Skeletal muscle satellite cell (primary cell): ENCODE data around the gene ZNF324.
A peak's percentile ranks its signal among the peaks of the same experiment; 100 is the strongest.
"Not testable (repeated sequence)": the region's sequence is repeated elsewhere in the genome, so short reads cannot be mapped to it uniquely, and the experiment has no call there.

Source experiments
- H3K27me3 ChIP-seq: 2 replicates; pipeline ENCODE4 v1.7.0; 2013; ENCODE audit warnings: low read length; ENCODE audit not compliant: control insufficient read depth, insufficient read depth
- H3K36me3 ChIP-seq: 2 replicates; pipeline ENCODE4 v1.7.0; 2013; ENCODE audit warnings: mild to moderate bottlenecking, control low read depth, low read length; ENCODE audit not compliant: insufficient read depth
- H3K4me1 ChIP-seq: 2 replicates; pipeline ENCODE4 v1.7.0; 2013; ENCODE audit warnings: low read length; ENCODE audit not compliant: control insufficient read depth, insufficient read depth
- H3K4me2 ChIP-seq: 2 replicates; pipeline ENCODE4 v1.7.0; 2013; ENCODE audit warnings: mild to moderate bottlenecking, low read length
- H3K4me3 ChIP-seq: 2 replicates; pipeline ENCODE4 v1.7.0; 2013; ENCODE audit warnings: low read length
- H3K9ac ChIP-seq: 2 replicates; pipeline ENCODE4 v1.7.0; 2013; ENCODE audit warnings: mild to moderate bottlenecking, low read depth, low read length, moderate library complexity
- H3K9me3 ChIP-seq: replicated peaks from 2 replicates; pipeline ENCODE4 v1.7.0; 2013; ENCODE audit warnings: mild to moderate bottlenecking, control low read depth, low read length

ZNF324 gene

GRCh38 chr19:58482372-58482771, 15.5 kb downstream of the ZNF324 start:
- no peak overlapping the region for H3K4me2 ChIP-seq
- no peak overlapping the region for H3K4me3 ChIP-seq
- no peaks in the 10 kb centered on the region for H3K4me1 ChIP-seq
- no peaks in the 10 kb centered on the region for H3K9me3 ChIP-seq
- no peak overlapping the region for H3K9ac ChIP-seq
- peaks cover 12% of the 10 kb centered on the region for H3K36me3 ChIP-seq
- no peaks in the 10 kb centered on the region for H3K27me3 ChIP-seq

DNA sequence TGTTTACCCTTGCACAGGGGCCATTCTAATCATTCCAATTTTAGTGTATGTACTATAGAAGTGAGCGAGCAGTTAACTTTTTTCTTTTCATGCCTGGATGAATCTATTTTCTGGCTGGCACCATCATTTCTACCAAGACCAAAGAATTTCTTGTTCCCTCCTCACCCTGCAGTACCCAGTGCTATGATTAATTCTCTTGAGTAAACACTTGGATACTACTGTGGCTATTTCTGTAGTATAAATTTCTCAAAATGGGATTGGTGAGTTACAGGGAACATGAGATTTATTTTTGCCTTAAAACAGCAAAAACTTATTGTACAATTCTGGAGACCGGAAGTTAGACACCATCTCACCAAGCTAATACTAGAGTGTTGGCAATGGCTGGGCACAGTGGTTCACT, 16.9 kb downstream of the ZNF324 start:
- H3K9me3 ChIP-seq: no peaks in the 10 kb centered on the region
- no peaks in the 10 kb centered on the region for H3K4me1 ChIP-seq
- no peaks in the 10 kb centered on the region for H3K27me3 ChIP-seq
- H3K36me3 ChIP-seq: peaks cover 9% of the 10 kb centered on the region
- H3K4me3 ChIP-seq: no peak overlapping the region
- H3K4me2 ChIP-seq: no peak overlapping the region
- no peak overlapping the region for H3K9ac ChIP-seq

GRCh38 chr19:58484349-58484748, 17.5 kb downstream of the ZNF324 start:
- not testable (repeated sequence) for H3K4me2 ChIP-seq, H3K27me3 ChIP-seq, H3K4me1 ChIP-seq, H3K36me3 ChIP-seq, H3K4me3 ChIP-seq, H3K9me3 ChIP-seq, H3K9ac ChIP-seq

- Histone ChIP-seq H3K4me2 (no peak overlapping the region), H3K4me3 (no peak overlapping the region), H3K4me1 (no peaks in the 10 kb centered on the region), H3K36me3 (no peaks in the 10 kb centered on the region), H3K9me3 (no peaks in the 10 kb centered on the region), H3K9ac (no peak overlapping the region), H3K27me3 (no peaks in the 10 kb centered on the region)
These were observed 24.5 kb downstream of the ZNF324 start for GRCh38 chr19:58491393-58491792.

DNA sequence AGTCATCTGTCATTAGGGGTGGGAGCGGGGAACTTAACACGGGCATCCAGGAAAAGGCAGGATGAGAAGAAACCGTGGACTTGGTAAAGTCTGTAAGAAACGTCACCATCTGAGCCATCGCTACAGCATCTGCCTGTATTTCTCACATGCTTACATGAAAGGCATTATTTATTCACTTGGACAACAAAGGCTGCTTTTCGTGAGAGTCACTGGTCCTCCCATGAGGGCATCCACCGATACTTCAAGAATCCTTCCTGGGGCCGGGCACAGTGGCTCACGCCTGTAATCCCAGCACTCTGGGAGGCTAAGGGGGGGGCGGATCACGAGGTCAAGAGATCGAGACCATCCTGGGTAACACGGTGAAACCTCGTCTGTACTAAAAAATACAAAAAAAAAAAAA, 25.4 kb downstream of the ZNF324 start:
- no peaks in the 10 kb centered on the region for H3K27me3 ChIP-seq
- H3K9me3 ChIP-seq: no peaks in the 10 kb centered on the region
- H3K9ac ChIP-seq: no peak overlapping the region
- H3K4me2 ChIP-seq: no peak overlapping the region
- no peaks in the 10 kb centered on the region for H3K4me1 ChIP-seq
- H3K4me3 ChIP-seq: no peak overlapping the region
- no peaks in the 10 kb centered on the region for H3K36me3 ChIP-seq

DNA sequence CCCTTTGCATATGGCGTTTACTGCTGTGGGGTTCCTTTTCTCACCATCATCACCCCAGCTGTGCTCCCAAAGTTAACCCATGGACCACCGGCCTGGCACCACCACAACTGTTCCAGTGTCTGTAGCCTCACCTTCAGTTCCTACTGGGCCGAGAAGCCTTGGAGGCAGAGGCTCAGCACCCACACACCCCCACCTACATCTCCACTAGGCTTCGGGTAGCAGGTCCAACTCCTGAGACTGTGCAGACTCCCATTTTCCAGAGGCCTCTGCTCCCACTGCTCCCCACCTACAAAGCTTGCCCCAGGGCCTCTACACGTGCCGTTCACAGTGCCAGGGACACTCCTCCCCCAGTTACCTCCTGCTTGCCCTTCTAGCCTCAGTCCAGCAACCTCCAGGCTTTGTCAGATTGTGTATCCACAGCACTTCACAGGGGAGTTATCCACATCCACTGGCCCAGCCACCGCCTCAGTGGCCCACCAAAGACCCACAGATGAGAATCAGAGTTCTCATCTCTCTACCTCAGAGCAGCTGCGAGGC, 30.8 kb downstream of the ZNF324 start:
- Histone ChIP-seq H3K9me3 (no peaks in the 10 kb centered on the region), H3K4me1 (peaks cover 5% of the 10 kb centered on the region), H3K4me2 (no peak overlapping the region), H3K4me3 (no peak overlapping the region), H3K27me3 (no peaks in the 10 kb centered on the region), H3K9ac (no peak overlapping the region), H3K36me3 (no peaks in the 10 kb centered on the region)

DNA sequence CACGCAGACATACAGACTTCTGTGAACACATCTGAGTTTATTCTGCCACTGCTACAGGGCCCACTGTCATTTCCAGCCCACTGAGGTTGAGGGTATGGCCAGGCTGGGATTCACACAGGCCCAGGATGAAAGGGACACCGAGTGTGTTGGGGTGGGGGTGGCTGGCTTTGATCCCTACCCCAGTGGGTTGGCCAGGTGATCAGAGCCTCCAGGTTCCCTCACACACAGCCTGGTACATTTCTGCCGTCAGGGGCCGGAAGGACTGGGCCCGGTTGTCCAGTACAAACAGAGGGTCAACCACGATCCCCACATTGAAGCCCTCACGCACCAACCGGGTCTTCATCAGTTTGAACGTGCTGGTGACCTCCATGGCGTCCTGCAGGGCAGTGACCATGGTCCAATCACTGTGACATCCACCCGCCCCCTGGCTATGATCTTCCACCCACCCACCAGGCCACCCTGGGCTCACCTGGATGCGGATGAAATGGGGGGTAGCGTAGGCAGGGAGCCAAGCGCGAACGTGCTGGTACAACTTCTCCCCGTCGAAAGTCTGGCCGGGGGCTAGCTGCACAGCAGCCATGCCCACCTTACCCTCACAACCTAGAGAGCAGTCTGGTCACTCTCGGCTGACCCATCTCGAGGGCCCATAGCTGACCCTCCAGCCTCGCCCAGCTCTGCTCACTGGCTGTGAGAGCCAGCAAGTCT, 31.6 kb downstream of the ZNF324 start:
- no peaks in the 10 kb centered on the region for H3K27me3 ChIP-seq
- H3K36me3 ChIP-seq: no peaks in the 10 kb centered on the region
- H3K4me1 ChIP-seq: peaks cover 5% of the 10 kb centered on the region
- peak overlapping the region; percentile 48 for H3K9ac ChIP-seq
- H3K9me3 ChIP-seq: no peaks in the 10 kb centered on the region
- H3K4me3 ChIP-seq: peak overlapping the region; percentile 85
- H3K4me2 ChIP-seq: peak overlapping the region; percentile 93

DNA sequence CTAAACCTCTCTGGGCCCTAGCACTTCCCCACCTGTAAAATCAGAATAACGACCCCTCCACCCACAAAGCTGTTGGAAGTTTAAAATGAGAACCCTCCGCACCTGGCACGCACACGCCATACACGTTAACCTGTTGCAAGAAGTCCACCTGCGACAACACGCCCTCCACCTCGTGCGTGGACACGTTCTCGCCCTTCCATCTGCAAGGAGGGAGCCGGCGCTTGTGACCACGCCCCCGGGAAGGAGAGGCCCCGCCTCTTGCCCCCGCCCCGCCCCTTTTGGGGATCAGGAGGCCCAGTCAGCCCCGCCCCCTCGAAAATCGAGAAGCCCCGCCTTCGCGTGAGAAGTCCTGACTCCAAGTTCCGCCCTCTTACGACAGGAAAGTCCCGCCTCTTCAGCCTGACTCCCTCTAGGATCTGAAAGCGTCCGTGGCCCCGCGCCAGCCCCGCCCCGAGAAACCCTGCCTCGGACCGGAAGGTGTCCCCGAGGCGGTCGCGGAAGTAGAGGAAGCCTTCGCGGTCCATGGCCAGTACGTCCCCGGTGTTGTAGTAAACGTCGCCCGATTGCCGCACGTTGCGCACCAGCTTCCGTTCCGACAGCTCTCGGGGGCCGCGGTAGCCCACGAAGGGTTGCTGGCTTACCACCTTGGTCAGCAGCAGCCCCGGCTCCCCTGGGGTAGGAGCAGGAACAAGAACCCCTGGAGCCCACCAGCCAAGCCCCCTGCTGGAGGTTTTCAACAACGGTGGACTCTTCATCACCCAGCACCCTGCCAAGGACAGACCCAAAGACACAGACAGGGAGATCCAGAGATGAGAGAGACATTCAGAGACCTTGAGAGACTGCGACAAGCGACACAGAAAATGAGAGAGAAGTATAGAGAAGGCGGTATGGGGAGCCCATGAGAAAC, 32.4 kb downstream of the ZNF324 start:
- H3K9ac ChIP-seq: peak overlapping the region; percentile 86
- no peaks in the 10 kb centered on the region for H3K9me3 ChIP-seq
- peaks cover 5% of the 10 kb centered on the region for H3K4me1 ChIP-seq
- H3K27me3 ChIP-seq: no peaks in the 10 kb centered on the region
- H3K4me2 ChIP-seq: peak overlapping the region; percentile 98
- peak overlapping the region; percentile 85 for H3K4me3 ChIP-seq
- no peaks in the 10 kb centered on the region for H3K36me3 ChIP-seq

DNA sequence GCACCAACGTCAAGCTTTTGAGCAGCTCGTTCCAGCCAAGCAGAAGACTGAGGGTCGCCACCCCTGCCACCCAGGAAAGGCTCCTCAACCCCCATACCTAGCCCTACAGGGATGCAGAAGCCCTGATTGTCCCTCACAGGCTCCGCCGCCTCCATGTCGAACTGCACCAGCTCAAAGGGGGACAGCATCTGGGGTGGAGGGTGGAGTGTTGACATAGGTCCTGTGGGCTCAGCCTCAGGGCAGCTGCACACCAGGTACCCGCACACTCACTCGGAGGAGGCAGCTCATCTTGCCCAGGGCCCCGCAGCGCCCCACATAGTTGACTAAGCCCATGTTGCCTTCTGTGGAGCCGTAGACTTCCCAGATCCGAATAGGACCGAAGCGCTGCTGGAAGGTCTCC, 33.4 kb downstream of the ZNF324 start:
- H3K9me3 ChIP-seq: no peaks in the 10 kb centered on the region
- H3K4me1 ChIP-seq: peaks cover 5% of the 10 kb centered on the region
- H3K4me3 ChIP-seq: peak overlapping the region; percentile 85
- no peaks in the 10 kb centered on the region for H3K27me3 ChIP-seq
- peak overlapping the region; percentile 86 for H3K9ac ChIP-seq
- peak overlapping the region; percentile 98 for H3K4me2 ChIP-seq
- no peaks in the 10 kb centered on the region for H3K36me3 ChIP-seq

DNA sequence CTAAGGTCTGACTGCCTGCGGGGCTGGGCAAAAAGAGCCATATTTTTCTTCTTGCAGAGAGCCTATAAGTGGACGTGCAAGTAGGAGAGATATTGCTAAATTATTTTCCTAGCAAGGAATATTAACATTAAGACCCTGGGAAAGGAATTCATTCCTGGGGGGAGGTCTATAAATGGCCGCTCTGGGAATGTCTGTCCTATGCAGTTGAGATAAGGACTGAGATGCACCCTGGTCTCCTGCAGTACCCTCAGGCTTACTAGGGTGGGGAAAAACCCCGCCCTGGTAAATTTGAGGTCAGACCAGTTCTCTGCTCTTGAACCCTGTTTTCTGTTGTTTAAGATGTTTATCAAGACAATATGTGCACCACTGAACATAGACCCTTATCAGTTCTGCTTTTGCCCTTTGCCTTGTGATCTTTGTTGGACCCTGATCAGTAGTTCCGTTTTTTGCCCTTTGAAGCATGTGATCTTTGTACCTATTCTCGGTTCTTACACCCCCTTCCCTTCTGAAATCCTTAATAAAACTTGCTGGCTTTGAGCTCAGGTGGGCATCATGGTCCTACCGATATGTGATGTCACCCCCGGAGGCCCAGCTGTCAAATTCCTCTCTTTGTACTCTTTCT, 40.8 kb downstream of the ZNF324 start:
- H3K4me1 ChIP-seq, H3K9me3 ChIP-seq, H3K4me2 ChIP-seq, H3K9ac ChIP-seq, H3K4me3 ChIP-seq, H3K27me3 ChIP-seq, H3K36me3 ChIP-seq: not testable (repeated sequence)

- Histone ChIP-seq H3K4me1 (no peaks in the 10 kb centered on the region), H3K36me3 (peaks cover 6% of the 10 kb centered on the region), H3K9ac (no peak overlapping the region), H3K4me3 (no peak overlapping the region), H3K9me3 (no peaks in the 10 kb centered on the region), H3K27me3 (no peaks in the 10 kb centered on the region), H3K4me2 (no peak overlapping the region)
These were observed 42.8 kb downstream of the ZNF324 start for GRCh38 chr19:58509731-58510083.
